LNCAP (cell line): ENCODE measurements around the gene FYCO1.

Experiments
- CTCF ChIP-seq: fragments of 450-650 bp; IDR thresholded peaks from 2 replicates; pipeline ENCODE4 v1.5.1; 2017; ENCODE audit warnings: mild to moderate bottlenecking

The FYCO1 gene

GRCh38 chr3:45952456-45952855 lies 43.2 kb downstream of the FYCO1 start:
- no peak for TF ChIP-seq CTCF

GRCh38 chr3:45951946-45952345 lies 43.7 kb downstream of the FYCO1 start:
- no peak for TF ChIP-seq CTCF

- no peak for TF ChIP-seq CTCF
Observed at GRCh38 chr3:45950686-45951600, 44.7 kb downstream of the FYCO1 start.

- TF ChIP-seq CTCF, result no peak
Observed at GRCh38 chr3:45950131-45950530, 45.5 kb downstream of the FYCO1 start.

GRCh38 chr3:45949432-45949831 lies 46.2 kb downstream of the FYCO1 start:
- no peak for TF ChIP-seq CTCF

- TF ChIP-seq CTCF, result no peak
Observed at GRCh38 chr3:45948881-45949280, 46.7 kb downstream of the FYCO1 start.

GRCh38 chr3:45948311-45948781 lies 47.3 kb downstream of the FYCO1 start:
- TF ChIP-seq CTCF, result no peak
